Putamen (tissue), 1 donor: Measurements from ENCODE around the gene CD300LG.

ENCODE experiments used
- DNase-seq: peaks from one replicate; pipeline ENCODE4 v3.0.0-alpha.2; 2016; ENCODE audit warnings: low spot score

The CD300LG gene

GRCh38 chr17:43907425-43907981 lies 60.5 kb downstream of the CD300LG start, which contains the start of gene MPP2:
MPP2 (minus strand) TSS chr17:43907536; CDS start chr17:43904460, 3,076 bp downstream.
- peak; percentile 87 for DNase-seq

- peak; percentile 88 for DNase-seq
These were observed 61.2 kb downstream of the CD300LG start for GRCh38 chr17:43907998-43908721.

GRCh38 chr17:43909537-43910231 lies 62.7 kb downstream of the CD300LG start:
- DNase-seq: peak; percentile 65

- no peak for DNase-seq
These were observed 64.9 kb downstream of the CD300LG start for GRCh38 chr17:43911904-43912303.

GRCh38 chr17:43912635-43913304 lies 65.8 kb downstream of the CD300LG start:
- no peak for DNase-seq
